Mesodermal cell (in vitro differentiated cells): Measurements from ENCODE around the gene SLC9A7.

Source experiments
- H3K27ac ChIP-seq: 2 replicates; pipeline ENCODE4 v1.7.0; 2013; ENCODE audit warnings: mild to moderate bottlenecking, low read depth, low read length, moderate library complexity; ENCODE audit not compliant: severe bottlenecking
- H3K36me3 ChIP-seq: 2 replicates; pipeline ENCODE4 v1.7.1; 2013; ENCODE audit warnings: mild to moderate bottlenecking, low read length, moderate library complexity; ENCODE audit not compliant: control insufficient read depth, insufficient read depth
- H3K4me1 ChIP-seq: one replicate; pipeline ENCODE4 v1.7.1; 2013; ENCODE audit warnings: mild to moderate bottlenecking, low read length; ENCODE audit not compliant: insufficient read depth, control insufficient read depth, poor library complexity, severe bottlenecking
- H3K4me3 ChIP-seq: 2 replicates; pipeline ENCODE4 v1.7.0; 2013; ENCODE audit warnings: low read length, control low read depth, mild to moderate bottlenecking; ENCODE audit not compliant: insufficient read depth, poor library complexity, severe bottlenecking; ENCODE audit errors: extremely low read depth
- H3K9me3 ChIP-seq: 2 replicates; pipeline ENCODE4 v1.7.1; 2013; ENCODE audit warnings: mild to moderate bottlenecking, low read length, moderate library complexity; ENCODE audit not compliant: control insufficient read depth
- WGBS, 2 experiments: methylation state at CpG; one replicate each; pipeline ENCODE4 v1.1.5; 2013; ENCODE audit warnings: missing lambda C conversion rate in 2 of 2; ENCODE audit not compliant: insufficient coverage in 2 of 2; 5-methylcytosine and 5-hydroxymethylcytosine counted together

SLC9A7 gene

GRCh38 chrX:46584736-46585135, 174.2 kb downstream of the SLC9A7 start:
- H3K27ac ChIP-seq, result no peak overlapping the region
- H3K36me3 ChIP-seq, result no peaks in the 10 kb centered on the region
- no peaks in the 10 kb centered on the region for H3K9me3 ChIP-seq
- peaks cover 18% of the 10 kb centered on the region for H3K4me1 ChIP-seq
- H3K4me3 ChIP-seq, result no peak overlapping the region
- WGBS, 2 experiments, result 100% methylated on average over 1 of the region's 2 CpGs; no CpG with 5 or more reads in 1 of the 2 experiments

- H3K9me3 ChIP-seq, result no peaks in the 10 kb centered on the region
- H3K27ac ChIP-seq, result no peak overlapping the region
- H3K36me3 ChIP-seq, result no peaks in the 10 kb centered on the region
- H3K4me3 ChIP-seq, result no peak overlapping the region
- peaks cover 18% of the 10 kb centered on the region for H3K4me1 ChIP-seq
- WGBS, 2 experiments, result 43% methylated on average over 1 of the region's 1 CpG; no CpG with 5 or more reads in 1 of the 2 experiments
Observed at GRCh38 chrX:46582966-46583365, 176.0 kb downstream of the SLC9A7 start.

GRCh38 chrX:46582325-46582724, 176.6 kb downstream of the SLC9A7 start:
- peaks cover 11% of the 10 kb centered on the region for H3K4me1 ChIP-seq
- H3K27ac ChIP-seq, result no peak overlapping the region

GRCh38 chrX:46580613-46581012, 178.3 kb downstream of the SLC9A7 start:
- no peaks in the 10 kb centered on the region for H3K36me3 ChIP-seq
- H3K9me3 ChIP-seq, result no peaks in the 10 kb centered on the region
- WGBS, 2 experiments, result 100% methylated on average over 2 of the region's 6 CpGs; no CpG with 5 or more reads in 1 of the 2 experiments
- H3K4me3 ChIP-seq, result no peak overlapping the region
- no peak overlapping the region for H3K27ac ChIP-seq
- H3K4me1 ChIP-seq, result peaks cover 7% of the 10 kb centered on the region

More at GRCh38 chrX:46582325-46582724, 176.6 kb downstream of the SLC9A7 start:
- H3K36me3 ChIP-seq, result no peaks in the 10 kb centered on the region
- H3K4me3 ChIP-seq, result no peak overlapping the region
- WGBS, 2 experiments, result no CpG with 5 or more reads among the region's 3 CpGs
- H3K9me3 ChIP-seq, result no peaks in the 10 kb centered on the region

GRCh38 chrX:46579250-46579649, 179.7 kb downstream of the SLC9A7 start:
- H3K4me1 ChIP-seq, result peaks cover 7% of the 10 kb centered on the region
- no peak overlapping the region for H3K4me3 ChIP-seq
- H3K9me3 ChIP-seq, result no peaks in the 10 kb centered on the region
- H3K27ac ChIP-seq, result no peak overlapping the region
- H3K36me3 ChIP-seq, result no peaks in the 10 kb centered on the region
- WGBS, 2 experiments, result no CpG with 5 or more reads among the region's 1 CpG

- no peaks in the 10 kb centered on the region for H3K4me1 ChIP-seq
- no peak overlapping the region for H3K4me3 ChIP-seq
- 100% methylated on average over 1 of the region's 7 CpGs for WGBS, 2 experiments
- H3K9me3 ChIP-seq, result no peaks in the 10 kb centered on the region
- no peak overlapping the region for H3K27ac ChIP-seq
- H3K36me3 ChIP-seq, result no peaks in the 10 kb centered on the region
Observed at GRCh38 chrX:46577221-46578005, 181.5 kb downstream of the SLC9A7 start.

GRCh38 chrX:46576458-46576857, 182.5 kb downstream of the SLC9A7 start:
- no peak overlapping the region for H3K27ac ChIP-seq
- H3K9me3 ChIP-seq, result no peaks in the 10 kb centered on the region
- H3K4me1 ChIP-seq, result no peaks in the 10 kb centered on the region
- H3K4me3 ChIP-seq, result peak overlapping the region; percentile 44
- no CpG with 5 or more reads among the region's 3 CpGs for WGBS, 2 experiments
- no peaks in the 10 kb centered on the region for H3K36me3 ChIP-seq

GRCh38 chrX:46575991-46576392, 182.9 kb downstream of the SLC9A7 start:
- Histone ChIP-seq H3K36me3 (no peaks in the 10 kb centered on the region), H3K27ac (no peak overlapping the region), H3K4me3 (peak overlapping the region; percentile 44), H3K9me3 (no peaks in the 10 kb centered on the region), H3K4me1 (no peaks in the 10 kb centered on the region)
- 0% methylated on average over 2 of the region's 6 CpGs; no CpG with 5 or more reads in 1 of the 2 experiments for WGBS, 2 experiments

GRCh38 chrX:46575586-46575985, 183.3 kb downstream of the SLC9A7 start:
- H3K27ac ChIP-seq, result no peak overlapping the region
- H3K9me3 ChIP-seq, result no peaks in the 10 kb centered on the region
- no peaks in the 10 kb centered on the region for H3K4me1 ChIP-seq

GRCh38 chrX:46574774-46575381, 184.0 kb downstream of the SLC9A7 start:
- no peaks in the 10 kb centered on the region for H3K9me3 ChIP-seq
- H3K36me3 ChIP-seq, result no peaks in the 10 kb centered on the region
- H3K4me1 ChIP-seq, result no peaks in the 10 kb centered on the region
- peak overlapping the region; percentile 44 for H3K4me3 ChIP-seq
- H3K27ac ChIP-seq, result no peak overlapping the region
- WGBS, 2 experiments, result 0 to 1% methylated on average over 38 to 67 of the region's 90 CpGs

More at GRCh38 chrX:46575586-46575985, 183.3 kb downstream of the SLC9A7 start:
- no peaks in the 10 kb centered on the region for H3K36me3 ChIP-seq
- WGBS, 2 experiments, result 5% methylated on average over 4 of the region's 6 CpGs; no CpG with 5 or more reads in 1 of the 2 experiments
- H3K4me3 ChIP-seq, result peak overlapping the region; percentile 44
